CD4-positive, alpha-beta T cell (primary cell): Measurements from ENCODE around the gene TPT1. TPM values are rescaled to one million over a fixed set of nuclear protein-coding genes. Genes with fewer than 3 reads are reported as not detected.

Experiments
- ATAC-seq: fragments of 200-7000 bp; cut with Tn5 transposase; one replicate; pipeline ENCODE4 v1.10.0; 2022; ENCODE audit warnings: mild to moderate bottlenecking; ENCODE audit not compliant: poor library complexity
- CTCF ChIA-PET: fragments of 350-600 bp; sonication (Branson Sonifier 250); formaldehyde crosslinking; loops from one replicate; lab custom pipeline; 2021; ENCODE audit warnings: antibody characterized with exemption, inconsistent platforms; lab: Charles Lee
- POLR2A ChIA-PET: fragments of 350-600 bp; sonication (Branson Sonifier 250); formaldehyde crosslinking; loops from one replicate; lab custom pipeline; 2021; ENCODE audit warnings: antibody characterized with exemption, inconsistent platforms; lab: Charles Lee
- DNase-seq, 14 experiments: peaks; one replicate each; pipeline ENCODE4 v3.0.0-alpha.2; 2013 to 2020; ENCODE audit warnings: mixed read lengths in 2 of 14
- H3K27ac ChIP-seq, 2 donors: one replicate each; pipeline versions ENCODE4 v1.5.1 to v1.7.0; 2013; ENCODE audit warnings: low read length in 2 of 2, low read depth in 1 of 2, mild to moderate bottlenecking in 1 of 2
- H3K27me3 ChIP-seq, 2 experiments: 1 replicate in 1 of 2; 2 replicates in 1 of 2; pipeline versions ENCODE4 v1.6.1 to v1.7.0; 2013; ENCODE audit warnings: low read length in 2 of 2, control low read depth in 1 of 2, mild to moderate bottlenecking in 1 of 2, moderate library complexity in 1 of 2; ENCODE audit not compliant: insufficient read depth in 2 of 2, control insufficient read depth in 1 of 2
- H3K36me3 ChIP-seq: one replicate; pipeline ENCODE4 v1.6.1; 2013; ENCODE audit warnings: low read length, control low read depth; ENCODE audit not compliant: insufficient read depth
- H3K4me1 ChIP-seq: one replicate; pipeline ENCODE4 v1.6.1; 2013; ENCODE audit warnings: low read length, control low read depth; ENCODE audit not compliant: insufficient read depth
- H3K4me3 ChIP-seq: one replicate; pipeline ENCODE4 v1.5.1; 2013; ENCODE audit warnings: mild to moderate bottlenecking, low read length, moderate library complexity
- H3K9me3 ChIP-seq, 2 experiments: 1 replicate in 1 of 2; 2 replicates in 1 of 2; pipeline versions ENCODE4 v1.6.1 to v1.7.0; 2013; ENCODE audit warnings: low read length in 2 of 2, mild to moderate bottlenecking in 2 of 2, control low read depth in 1 of 2, moderate library complexity in 1 of 2; ENCODE audit not compliant: control insufficient read depth in 1 of 2, insufficient read depth in 1 of 2
- H3K27ac Mint-ChIP-seq: one replicate; pipeline ENCODE4 v1.8.0; 2020; ENCODE audit warnings: mixed read lengths
- H3K27me3 Mint-ChIP-seq: one replicate; pipeline ENCODE4 v1.8.0; 2021; ENCODE audit warnings: mixed read lengths
- H3K36me3 Mint-ChIP-seq: one replicate; pipeline ENCODE4 v1.8.0; 2021; ENCODE audit warnings: low read depth, mixed read lengths
- H3K4me1 Mint-ChIP-seq: one replicate; pipeline ENCODE4 v1.8.0; 2021; ENCODE audit warnings: low read depth, mixed read lengths
- H3K4me3 Mint-ChIP-seq: one replicate; pipeline ENCODE4 v1.8.0; 2020; ENCODE audit warnings: mild to moderate bottlenecking, mixed read lengths
- H3K9me3 Mint-ChIP-seq: one replicate; pipeline ENCODE4 v1.8.0; 2020; ENCODE audit warnings: mixed read lengths
- intact Hi-C, 2 experiments: fragments of 100-400 bp; cut with DNase I in 1 of 2; cut with micrococcal nuclease in 1 of 2; formaldehyde crosslinking; loops; one replicate each; pipeline versions ENCODE4 v1.15.1 to v1.9.0; 2023 to 2025; cut with DNase I, micrococcal nuclease
- total RNA-seq, 174 experiments: library from RNA in 2 of 174; stranded (reverse) in 2 of 174; gene quantifications; one replicate each; pipeline ENCODE4 v1.2.3 and lab custom pipeline; 2021 to 2026
- TF ChIP-seq, protein P1 (sequence below): fragments of 200-600 bp; IDR thresholded peaks from one replicate; pipeline ENCODE4 v1.8.0; 2022; ENCODE audit warnings: antibody characterized with exemption, mild to moderate bottlenecking

Gene TPT1
- total RNA-seq, 2 experiments from 2014 or later, result 8,742 to 8,834 TPM

GRCh38 chr13:45298206-45298505 lies 42.8 kb downstream of the TPT1 start:
- POLR2A ChIA-PET, result interaction anchor here (1.0 to 1.9 kb wide), 5 partner anchors 10 to 42 kb away, joined by 3 to 10 read pairs (median 3); partner anchors contain the start of gene TPT1
- H3K4me1 ChIP-seq, result peaks cover 33% of the 10 kb centered on the region
- H3K36me3 ChIP-seq, result no peaks in the 10 kb centered on the region
- intact Hi-C loops, result loop anchor here in 1 of 2 experiments (5.0 kb wide), 1 partner anchor 34 kb away; no protein-coding TSS in a partner anchor
- no peaks in the 10 kb centered on the region for H3K36me3 Mint-ChIP-seq
- CTCF ChIA-PET, result no interaction called here
- peak overlapping the region; percentile 76 for H3K27ac Mint-ChIP-seq
- H3K4me1 Mint-ChIP-seq, result peaks cover 44% of the 10 kb centered on the region
- ATAC-seq (no peak), DNase-seq (peak in 1 of 14 experiments; percentile 9)
- peaks cover 0 to 3% of the 10 kb centered on the region in 2 experiments for H3K9me3 ChIP-seq
- peak overlapping the region; percentile 23 for H3K4me3 Mint-ChIP-seq
- H3K4me3 ChIP-seq, result no peak overlapping the region
- H3K27me3 Mint-ChIP-seq, result peaks cover 5% of the 10 kb centered on the region
- H3K27ac ChIP-seq, result peak overlapping the region; percentile 44 to 53
- H3K27me3 ChIP-seq, result no peaks in the 10 kb centered on the region
- H3K9me3 Mint-ChIP-seq, result no peaks in the 10 kb centered on the region
- TF ChIP-seq, protein P1, sequence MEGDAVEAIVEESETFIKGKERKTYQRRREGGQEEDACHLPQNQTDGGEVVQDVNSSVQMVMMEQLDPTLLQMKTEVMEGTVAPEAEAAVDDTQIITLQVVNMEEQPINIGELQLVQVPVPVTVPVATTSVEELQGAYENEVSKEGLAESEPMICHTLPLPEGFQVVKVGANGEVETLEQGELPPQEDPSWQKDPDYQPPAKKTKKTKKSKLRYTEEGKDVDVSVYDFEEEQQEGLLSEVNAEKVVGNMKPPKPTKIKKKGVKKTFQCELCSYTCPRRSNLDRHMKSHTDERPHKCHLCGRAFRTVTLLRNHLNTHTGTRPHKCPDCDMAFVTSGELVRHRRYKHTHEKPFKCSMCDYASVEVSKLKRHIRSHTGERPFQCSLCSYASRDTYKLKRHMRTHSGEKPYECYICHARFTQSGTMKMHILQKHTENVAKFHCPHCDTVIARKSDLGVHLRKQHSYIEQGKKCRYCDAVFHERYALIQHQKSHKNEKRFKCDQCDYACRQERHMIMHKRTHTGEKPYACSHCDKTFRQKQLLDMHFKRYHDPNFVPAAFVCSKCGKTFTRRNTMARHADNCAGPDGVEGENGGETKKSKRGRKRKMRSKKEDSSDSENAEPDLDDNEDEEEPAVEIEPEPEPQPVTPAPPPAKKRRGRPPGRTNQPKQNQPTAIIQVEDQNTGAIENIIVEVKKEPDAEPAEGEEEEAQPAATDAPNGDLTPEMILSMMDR, result no peak

DNA sequence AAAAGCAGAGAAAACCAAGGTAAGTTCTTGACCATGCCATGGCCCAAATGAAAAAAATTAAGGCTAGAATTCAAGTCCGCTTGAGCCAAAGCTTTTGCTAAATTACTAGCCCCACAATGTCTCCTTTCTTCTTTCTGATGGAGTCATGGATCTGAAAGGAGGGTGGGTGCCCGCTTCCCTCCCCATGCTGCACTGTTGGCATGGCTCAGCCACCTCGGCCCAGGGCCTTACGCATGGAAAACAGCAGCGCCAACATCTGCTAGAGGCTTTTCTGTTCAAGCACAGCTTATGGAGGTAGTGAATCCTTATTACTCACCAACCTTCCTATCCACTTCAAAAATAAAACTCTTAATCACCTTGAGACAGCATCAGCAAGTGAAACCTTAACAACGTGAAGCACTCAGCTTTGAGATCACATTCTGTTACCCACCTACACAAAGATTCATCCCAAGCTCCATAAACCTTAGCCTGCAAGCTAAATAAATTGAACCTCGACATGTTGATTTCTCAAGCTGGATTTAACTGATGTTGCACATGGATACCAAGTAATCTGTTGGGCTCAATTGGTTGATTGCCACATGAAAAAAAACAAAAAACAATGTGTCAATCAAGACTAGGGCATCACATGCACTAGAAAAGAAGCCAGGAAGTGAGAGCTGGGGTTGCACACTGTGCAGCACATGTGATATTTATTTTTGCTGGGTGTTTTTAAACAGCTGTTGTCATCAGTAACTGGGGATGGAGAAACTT lies 43.4 kb downstream of the TPT1 start:
- peaks cover 33% of the 10 kb centered on the region for H3K4me1 ChIP-seq
- Mint-ChIP-seq H3K4me1 (peaks cover 44% of the 10 kb centered on the region), H3K4me3 (peak overlapping the region; percentile 23), H3K9me3 (no peaks in the 10 kb centered on the region), H3K36me3 (no peaks in the 10 kb centered on the region), H3K27ac (peak overlapping the region; percentile 76), H3K27me3 (peaks cover 2% of the 10 kb centered on the region)
- POLR2A ChIA-PET, result interaction anchor here (1.0 to 1.9 kb wide), 5 partner anchors 11 to 43 kb away, joined by 3 to 10 read pairs (median 3); partner anchors contain the start of gene TPT1
- peaks cover 0 to 3% of the 10 kb centered on the region in 2 experiments for H3K9me3 ChIP-seq
- CTCF ChIA-PET, result no interaction called here
- ATAC-seq (peak; percentile 86), DNase-seq (peak in 4 of 14 experiments; percentile 8 to 54 (median 48))
- H3K4me3 ChIP-seq, result no peak overlapping the region
- H3K36me3 ChIP-seq, result no peaks in the 10 kb centered on the region
- TF ChIP-seq, protein P1, result no peak
- intact Hi-C loops, result loop anchor here in 1 of 2 experiments (5.0 kb wide), 1 partner anchor 35 kb away; no protein-coding TSS in a partner anchor
- H3K27ac ChIP-seq, result peak overlapping the region; percentile 44 to 53
- H3K27me3 ChIP-seq, result no peaks in the 10 kb centered on the region

DNA sequence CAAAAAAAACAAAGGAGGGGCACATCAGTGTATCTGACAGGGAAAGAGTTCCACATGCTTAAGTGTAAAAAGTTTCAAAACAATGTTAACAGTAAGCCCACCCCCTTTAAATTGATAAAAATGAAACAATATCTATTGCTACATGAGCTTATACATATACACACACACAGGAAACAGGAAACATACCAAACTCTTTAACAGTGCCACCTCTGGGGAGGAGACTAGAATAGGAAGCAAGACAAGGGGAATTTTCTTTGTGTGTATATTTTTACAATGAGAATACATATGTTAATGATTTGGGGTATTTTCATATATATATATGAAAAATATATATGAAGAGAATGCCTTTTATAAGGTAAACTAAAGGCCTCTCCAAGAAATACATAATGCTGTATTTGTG lies 44.7 kb downstream of the TPT1 start:
- Mint-ChIP-seq H3K4me3 (no peak overlapping the region), H3K36me3 (no peaks in the 10 kb centered on the region), H3K27me3 (no peaks in the 10 kb centered on the region), H3K27ac (peak overlapping the region; percentile 73), H3K9me3 (no peaks in the 10 kb centered on the region), H3K4me1 (peaks cover 44% of the 10 kb centered on the region)
- no peaks in the 10 kb centered on the region for H3K9me3 ChIP-seq
- H3K27me3 ChIP-seq, result no peaks in the 10 kb centered on the region
- no peaks in the 10 kb centered on the region for H3K36me3 ChIP-seq
- H3K27ac ChIP-seq, result no peak overlapping the region
- ChIA-PET CTCF (no interaction called here), POLR2A (interaction anchor here (0.7 to 1.9 kb wide), 3 partner anchors 25 to 44 kb away, joined by 3 to 5 read pairs (median 3); partner anchors contain the start of gene TPT1)
- H3K4me1 ChIP-seq, result peaks cover 33% of the 10 kb centered on the region
- TF ChIP-seq, protein P1, result no peak
- intact Hi-C loops, result loop anchor here in 1 of 2 experiments (5.0 kb wide), 1 partner anchor 36 kb away; no protein-coding TSS in a partner anchor
- peak in 2 of 14 experiments; percentile 27 to 46 for DNase-seq
- H3K4me3 ChIP-seq, result no peak overlapping the region
- ATAC-seq, result peak; percentile 38
